Measurements from ENCODE around the gene CREB3L1. TPM values are rescaled to one million over a fixed set of nuclear protein-coding genes. Genes with fewer than 3 reads are reported as not detected.

The CREB3L1 gene
- total RNA-seq, 1 donor = 33.3 TPM

GRCh38 chr11:46279126-46280099 lies 2.0 kb downstream of the CREB3L1 start:
- H3K4me1 ChIP-seq (ENCODE audit: insufficient read depth, low read length) = peaks cover 32% of the 10 kb centered on the region
- no peaks in the 10 kb centered on the region for H3K9me3 ChIP-seq (ENCODE audit: low read depth, low read length)
- H3K36me3 ChIP-seq (ENCODE audit: insufficient read depth, low read length) = peaks cover 4% of the 10 kb centered on the region
- peaks cover 66% of the 10 kb centered on the region for H3K79me2 ChIP-seq (ENCODE audit: insufficient read depth, low read length)
- peak overlapping the region; percentile 92 for H3K27ac ChIP-seq (ENCODE audit: low read depth, low read length)
- peak overlapping the region; percentile 96 for H3K4me3 ChIP-seq (ENCODE audit: insufficient read depth, low read length)
- H2AFZ ChIP-seq (ENCODE audit: low read length) = no peak overlapping the region
- H4K20me1 ChIP-seq (ENCODE audit: insufficient read depth, low read length) = peaks cover 39% of the 10 kb centered on the region
- no peak for TF ChIP-seq CTCF (IDR thresholded peaks at IDR 0.05; ENCODE audit: extremely low read depth, low read depth, low read length)
- no peaks in the 10 kb centered on the region for H3K27me3 ChIP-seq (ENCODE audit: insufficient read depth, low read length)
- peak; percentile 94 for DNase-seq (ENCODE audit: insufficient read length, low spot score, missing footprints)
- peak overlapping the region; percentile 87 for H3K4me2 ChIP-seq (ENCODE audit: insufficient read depth, low read length)

- peak overlapping the region; percentile 19 for H3K27ac ChIP-seq (ENCODE audit: low read depth, low read length)
- peaks cover 4% of the 10 kb centered on the region for H3K36me3 ChIP-seq (ENCODE audit: insufficient read depth, low read length)
- no peaks in the 10 kb centered on the region for H3K27me3 ChIP-seq (ENCODE audit: insufficient read depth, low read length)
- no peaks in the 10 kb centered on the region for H3K9me3 ChIP-seq (ENCODE audit: low read depth, low read length)
- no peak for TF ChIP-seq CTCF (IDR thresholded peaks at IDR 0.05; ENCODE audit: extremely low read depth, low read depth, low read length)
- H4K20me1 ChIP-seq (ENCODE audit: insufficient read depth, low read length) = peaks cover 50% of the 10 kb centered on the region
- H3K4me2 ChIP-seq (ENCODE audit: insufficient read depth, low read length) = peak overlapping the region; percentile 59
- peaks cover 79% of the 10 kb centered on the region for H3K79me2 ChIP-seq (ENCODE audit: insufficient read depth, low read length)
- peaks cover 41% of the 10 kb centered on the region for H3K4me1 ChIP-seq (ENCODE audit: insufficient read depth, low read length)
- H2AFZ ChIP-seq (ENCODE audit: low read length) = no peak overlapping the region
- DNase-seq (ENCODE audit: insufficient read length, low spot score, missing footprints) = no peak
- H3K4me3 ChIP-seq (ENCODE audit: insufficient read depth, low read length) = peak overlapping the region; percentile 10
Measured at GRCh38 chr11:46280706-46281105, 3.2 kb downstream of the CREB3L1 start.

DNA sequence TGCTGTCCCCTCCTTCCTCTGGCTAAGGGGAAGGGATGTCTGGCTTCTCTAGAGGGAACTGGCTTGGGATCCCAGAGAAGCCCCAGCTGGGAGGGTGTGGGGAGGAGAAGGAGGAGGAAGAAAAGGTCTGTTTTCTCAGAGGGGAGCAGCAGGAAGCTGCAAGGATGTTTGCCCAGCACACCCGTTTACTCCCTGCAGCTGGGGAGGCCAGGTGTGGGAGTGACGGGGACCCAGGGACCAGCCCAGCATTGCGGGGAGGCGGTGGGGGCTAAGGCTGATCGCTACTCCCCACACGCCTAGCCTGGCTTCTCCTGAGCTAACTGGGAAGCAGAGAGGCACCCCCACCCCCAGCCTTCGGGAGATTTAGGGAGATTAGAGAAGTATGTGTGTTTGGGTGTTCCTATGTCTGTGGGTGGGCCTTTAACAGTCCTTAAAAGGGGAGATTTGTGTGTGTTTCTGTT lies 3.9 kb downstream of the CREB3L1 start:
- peak; percentile 77 for DNase-seq (ENCODE audit: insufficient read length, low spot score, missing footprints)
- Histone ChIP-seq H3K4me1 (ENCODE audit: insufficient read depth, low read length) (peaks cover 46% of the 10 kb centered on the region), H3K27me3 (ENCODE audit: insufficient read depth, low read length) (no peaks in the 10 kb centered on the region), H3K4me2 (ENCODE audit: insufficient read depth, low read length) (peak overlapping the region; percentile 59), H4K20me1 (ENCODE audit: insufficient read depth, low read length) (peaks cover 56% of the 10 kb centered on the region), H3K27ac (ENCODE audit: low read depth, low read length) (peak overlapping the region; percentile 19), H3K79me2 (ENCODE audit: insufficient read depth, low read length) (peaks cover 86% of the 10 kb centered on the region), H3K9me3 (ENCODE audit: low read depth, low read length) (no peaks in the 10 kb centered on the region), H3K36me3 (ENCODE audit: insufficient read depth, low read length) (peaks cover 4% of the 10 kb centered on the region), H3K4me3 (ENCODE audit: insufficient read depth, low read length) (peak overlapping the region; percentile 27), H2AFZ (ENCODE audit: low read length) (no peak overlapping the region)
- TF ChIP-seq CTCF (IDR thresholded peaks at IDR 0.05; ENCODE audit: extremely low read depth, low read depth, low read length) = no peak

GRCh38 chr11:46285173-46285572 lies 7.7 kb downstream of the CREB3L1 start:
- no peak for TF ChIP-seq CTCF (IDR thresholded peaks at IDR 0.05; ENCODE audit: extremely low read depth, low read depth, low read length)
- peaks cover 44% of the 10 kb centered on the region for H3K4me1 ChIP-seq (ENCODE audit: insufficient read depth, low read length)
- peaks cover 57% of the 10 kb centered on the region for H4K20me1 ChIP-seq (ENCODE audit: insufficient read depth, low read length)
- peak overlapping the region; percentile 59 for H3K4me3 ChIP-seq (ENCODE audit: insufficient read depth, low read length)
- peaks cover 15% of the 10 kb centered on the region for H3K36me3 ChIP-seq (ENCODE audit: insufficient read depth, low read length)
- peaks cover 97% of the 10 kb centered on the region for H3K79me2 ChIP-seq (ENCODE audit: insufficient read depth, low read length)
- H3K27me3 ChIP-seq (ENCODE audit: insufficient read depth, low read length) = no peaks in the 10 kb centered on the region
- H2AFZ ChIP-seq (ENCODE audit: low read length) = no peak overlapping the region
- peak overlapping the region; percentile 77 for H3K27ac ChIP-seq (ENCODE audit: low read depth, low read length)
- H3K4me2 ChIP-seq (ENCODE audit: insufficient read depth, low read length) = peak overlapping the region; percentile 54
- DNase-seq (ENCODE audit: insufficient read length, low spot score, missing footprints) = no peak
- no peaks in the 10 kb centered on the region for H3K9me3 ChIP-seq (ENCODE audit: low read depth, low read length)

Measured in osteoblast (primary cell).